ENCODE measurements around the gene BRD3.

GRCh38 chr9:134032456-134033222, 35.2 kb downstream of the BRD3 start:
- TF ChIP-seq CTCF (IDR thresholded peaks at IDR 0.05): no peak
- no peak for TF ChIP-seq POLR2A (IDR thresholded peaks at IDR 0.05)
- no peak for TF ChIP-seq POLR2AphosphoS5 (IDR thresholded peaks at IDR 0.05)
- TF ChIP-seq EP300 (IDR thresholded peaks at IDR 0.05): no peak
